Measurements from ENCODE around the gene TGFBR2. TPM values are rescaled to one million over a fixed set of nuclear protein-coding genes. Genes with fewer than 3 reads are reported as not detected.

The TGFBR2 gene
- total and polyA plus RNA-seq, 2 of the 13 experiments (the other 11 are each of a cell fraction or from before 2014, with no cell fraction given) = 82.2 to 187 TPM

DNA sequence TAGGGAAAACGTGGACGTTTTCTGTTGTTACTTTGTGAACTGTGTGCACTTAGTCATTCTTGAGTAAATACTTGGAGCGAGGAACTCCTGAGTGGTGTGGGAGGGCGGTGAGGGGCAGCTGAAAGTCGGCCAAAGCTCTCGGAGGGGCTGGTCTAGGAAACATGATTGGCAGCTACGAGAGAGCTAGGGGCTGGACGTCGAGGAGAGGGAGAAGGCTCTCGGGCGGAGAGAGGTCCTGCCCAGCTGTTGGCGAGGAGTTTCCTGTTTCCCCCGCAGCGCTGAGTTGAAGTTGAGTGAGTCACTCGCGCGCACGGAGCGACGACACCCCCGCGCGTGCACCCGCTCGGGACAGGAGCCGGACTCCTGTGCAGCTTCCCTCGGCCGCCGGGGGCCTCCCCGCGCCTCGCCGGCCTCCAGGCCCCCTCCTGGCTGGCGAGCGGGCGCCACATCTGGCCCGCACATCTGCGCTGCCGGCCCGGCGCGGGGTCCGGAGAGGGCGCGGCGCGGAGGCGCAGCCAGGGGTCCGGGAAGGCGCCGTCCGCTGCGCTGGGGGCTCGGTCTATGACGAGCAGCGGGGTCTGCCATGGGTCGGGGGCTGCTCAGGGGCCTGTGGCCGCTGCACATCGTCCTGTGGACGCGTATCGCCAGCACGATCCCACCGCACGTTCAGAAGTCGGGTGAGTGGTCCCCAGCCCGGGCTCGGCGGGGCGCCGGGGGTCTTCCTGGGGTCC lies at the start of gene TGFBR2 (continued):
- TF ChIP-seq ZNF720 (CRISPR knock-in tag; IDR thresholded peaks at IDR 0.05) (no peak), SRF (IDR thresholded peaks at IDR 0.05; ENCODE audit: low read depth, low read length) (no peak), ZEB1 (IDR thresholded peaks at IDR 0.05; ENCODE audit: insufficient replicate concordance, low read depth) (no peak), XBP1 (CRISPR knock-in tag; IDR thresholded peaks at IDR 0.05) (peak; percentile 5; the same call in 1 of the 2 replicates), ZNF292 (CRISPR knock-in tag; IDR thresholded peaks at IDR 0.05; ENCODE audit: borderline replicate concordance, low read depth) (peak; percentile 41; the same call in 1 of the 2 replicates), ZNF558 (CRISPR knock-in tag; IDR thresholded peaks at IDR 0.05; ENCODE audit: borderline replicate concordance) (peak; percentile 64; the same call in 1 of the 2 replicates), MED13 (CRISPR knock-in tag; IDR thresholded peaks at IDR 0.05) (peak; percentile 93), PCBP2 (optimal IDR thresholded peaks at IDR 0.05; ENCODE audit: low read depth, low read length, poor library complexity, severe bottlenecking) (no peak), MBNL3 (CRISPR knock-in tag; conservative IDR thresholded peaks at IDR 0.05) (no peak), TAF1 (CRISPR knock-in tag; IDR thresholded peaks at IDR 0.05) (peak; percentile 98), ATF7 (IDR thresholded peaks at IDR 0.05) (0 out of 2 replicates have a peak, but pooled peaks have one; percentile 4), ATF7 (CRISPR knock-in tag; IDR thresholded peaks at IDR 0.05) (peak; percentile 48; the same call in 1 of the 2 replicates), PRDM4 (CRISPR knock-in tag; IDR thresholded peaks at IDR 0.05; ENCODE audit: borderline replicate concordance) (no peak), THAP11 (CRISPR knock-in tag; IDR thresholded peaks at IDR 0.05) (0 out of 2 replicates have a peak, but pooled peaks have one; percentile 47), ZNF891 (CRISPR knock-in tag; IDR thresholded peaks at IDR 0.05) (no peak), KLF16 (CRISPR knock-in tag; IDR thresholded peaks at IDR 0.05) (peak in 1 of 2 experiments; percentile 82; a peak in 2 of 4 replicates)
- TF ChIP-seq, protein P1, sequence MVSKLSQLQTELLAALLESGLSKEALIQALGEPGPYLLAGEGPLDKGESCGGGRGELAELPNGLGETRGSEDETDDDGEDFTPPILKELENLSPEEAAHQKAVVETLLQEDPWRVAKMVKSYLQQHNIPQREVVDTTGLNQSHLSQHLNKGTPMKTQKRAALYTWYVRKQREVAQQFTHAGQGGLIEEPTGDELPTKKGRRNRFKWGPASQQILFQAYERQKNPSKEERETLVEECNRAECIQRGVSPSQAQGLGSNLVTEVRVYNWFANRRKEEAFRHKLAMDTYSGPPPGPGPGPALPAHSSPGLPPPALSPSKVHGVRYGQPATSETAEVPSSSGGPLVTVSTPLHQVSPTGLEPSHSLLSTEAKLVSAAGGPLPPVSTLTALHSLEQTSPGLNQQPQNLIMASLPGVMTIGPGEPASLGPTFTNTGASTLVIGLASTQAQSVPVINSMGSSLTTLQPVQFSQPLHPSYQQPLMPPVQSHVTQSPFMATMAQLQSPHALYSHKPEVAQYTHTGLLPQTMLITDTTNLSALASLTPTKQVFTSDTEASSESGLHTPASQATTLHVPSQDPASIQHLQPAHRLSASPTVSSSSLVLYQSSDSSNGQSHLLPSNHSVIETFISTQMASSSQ (IDR thresholded peaks at IDR 0.05; ENCODE audit: low read depth) = peak; percentile 62
- TF ChIP-seq, protein P1 (CRISPR knock-in tag; IDR thresholded peaks at IDR 0.05; ENCODE audit: borderline replicate concordance) = peak; percentile 90
- TF ChIP-seq, protein P2, sequence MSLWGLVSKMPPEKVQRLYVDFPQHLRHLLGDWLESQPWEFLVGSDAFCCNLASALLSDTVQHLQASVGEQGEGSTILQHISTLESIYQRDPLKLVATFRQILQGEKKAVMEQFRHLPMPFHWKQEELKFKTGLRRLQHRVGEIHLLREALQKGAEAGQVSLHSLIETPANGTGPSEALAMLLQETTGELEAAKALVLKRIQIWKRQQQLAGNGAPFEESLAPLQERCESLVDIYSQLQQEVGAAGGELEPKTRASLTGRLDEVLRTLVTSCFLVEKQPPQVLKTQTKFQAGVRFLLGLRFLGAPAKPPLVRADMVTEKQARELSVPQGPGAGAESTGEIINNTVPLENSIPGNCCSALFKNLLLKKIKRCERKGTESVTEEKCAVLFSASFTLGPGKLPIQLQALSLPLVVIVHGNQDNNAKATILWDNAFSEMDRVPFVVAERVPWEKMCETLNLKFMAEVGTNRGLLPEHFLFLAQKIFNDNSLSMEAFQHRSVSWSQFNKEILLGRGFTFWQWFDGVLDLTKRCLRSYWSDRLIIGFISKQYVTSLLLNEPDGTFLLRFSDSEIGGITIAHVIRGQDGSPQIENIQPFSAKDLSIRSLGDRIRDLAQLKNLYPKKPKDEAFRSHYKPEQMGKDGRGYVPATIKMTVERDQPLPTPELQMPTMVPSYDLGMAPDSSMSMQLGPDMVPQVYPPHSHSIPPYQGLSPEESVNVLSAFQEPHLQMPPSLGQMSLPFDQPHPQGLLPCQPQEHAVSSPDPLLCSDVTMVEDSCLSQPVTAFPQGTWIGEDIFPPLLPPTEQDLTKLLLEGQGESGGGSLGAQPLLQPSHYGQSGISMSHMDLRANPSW (CRISPR knock-in tag; IDR thresholded peaks at IDR 0.05; ENCODE audit: borderline replicate concordance) = no peak

Measured in HepG2 (cell line).